NCI-H1048 (cell line): ENCODE results near the gene TDP1.
"Not testable (repeated sequence)": the region's sequence is repeated elsewhere in the genome, so short reads cannot be mapped to it uniquely, and the experiment has no call there.

ENCODE experiments used
- DNase-seq: peaks from one replicate; lab custom pipeline; 2025; lab: John Stamatoyannopoulos, UW

The TDP1 gene

GRCh38 chr14:89990218-89990617, 34.5 kb downstream of the TDP1 start:
- DNase-seq, result no peak

GRCh38 chr14:89990623-89991275, 35.0 kb downstream of the TDP1 start:
- DNase-seq, result no peak

- no peak for DNase-seq
Measured at GRCh38 chr14:89992273-89992672, 36.5 kb downstream of the TDP1 start.

- no peak for DNase-seq
Measured at GRCh38 chr14:89996963-89997362, 41.2 kb downstream of the TDP1 start.

GRCh38 chr14:90000935-90001334, 45.2 kb downstream of the TDP1 start:
- no peak for DNase-seq

GRCh38 chr14:90003526-90004307, 48.0 kb downstream of the TDP1 start:
- no peak for DNase-seq

GRCh38 chr14:90005441-90005840, 49.7 kb downstream of the TDP1 start:
- DNase-seq, result no peak

- no peak for DNase-seq
Measured at GRCh38 chr14:90005939-90006530, 50.3 kb downstream of the TDP1 start.

- no peak for DNase-seq
Measured at GRCh38 chr14:90017371-90017770, 61.6 kb downstream of the TDP1 start.

GRCh38 chr14:90019824-90020523, 64.2 kb downstream of the TDP1 start:
- DNase-seq, result no peak

- no peak for DNase-seq
Measured at GRCh38 chr14:90023176-90023896, 67.6 kb downstream of the TDP1 start.

- DNase-seq, result no peak
Measured at GRCh38 chr14:90024910-90025309, 69.2 kb downstream of the TDP1 start.

GRCh38 chr14:90026608-90027007, 70.9 kb downstream of the TDP1 start:
- not testable (repeated sequence) for DNase-seq

- DNase-seq, result no peak
Measured at GRCh38 chr14:90027842-90028241, 72.1 kb downstream of the TDP1 start.

GRCh38 chr14:90034156-90034555, 78.4 kb downstream of the TDP1 start:
- no peak for DNase-seq

- no peak for DNase-seq
Measured at GRCh38 chr14:90034835-90035525, 79.3 kb downstream of the TDP1 start.

- DNase-seq, result no peak
Measured at GRCh38 chr14:90039253-90040010, 83.7 kb downstream of the TDP1 start.

GRCh38 chr14:90040411-90040810, 84.7 kb downstream of the TDP1 start:
- no peak for DNase-seq

GRCh38 chr14:90042496-90043252, 86.9 kb downstream of the TDP1 start:
- DNase-seq, result no peak

- DNase-seq, result no peak
Measured at GRCh38 chr14:90045616-90046015, 89.9 kb downstream of the TDP1 start.
